ENCODE results near the gene LRGUK. TPM values are rescaled to one million over a fixed set of nuclear protein-coding genes. Genes with fewer than 3 reads are reported as not detected.

Gene LRGUK
- total and polyA plus RNA-seq, 2 of the 8 experiments (the other 6 are each of a cell fraction or from before 2014, with no cell fraction given), result 1.5 to 3.6 TPM

DNA sequence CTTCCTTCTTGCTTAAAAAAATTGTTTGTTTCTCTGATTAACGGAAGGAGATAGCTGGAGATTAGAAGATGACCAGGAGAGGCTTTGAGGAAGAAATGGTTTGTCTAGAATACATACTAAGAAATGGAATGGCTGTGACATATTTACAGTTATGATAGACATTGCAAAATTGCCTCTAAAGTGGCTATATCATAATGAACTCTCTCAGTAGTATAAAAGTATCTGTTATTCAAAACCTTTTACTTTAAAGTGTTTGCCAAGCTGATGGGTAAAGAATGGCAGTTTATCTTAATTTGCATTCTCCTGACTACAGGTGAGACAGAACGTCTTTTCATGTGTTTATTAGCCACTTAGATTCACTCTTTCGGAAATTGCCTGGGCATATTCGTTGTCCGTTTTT lies 28.7 kb downstream of the LRGUK start (continued):
- TF ChIP-seq POLR2A (IDR thresholded peaks at IDR 0.05; ENCODE audit: control extremely low read depth in 1 of 2, low read depth in 2 of 2, low read length in 2 of 2), result no peak
- TF ChIP-seq ZNF274 (IDR thresholded peaks at IDR 0.05; ENCODE audit: borderline replicate concordance, extremely low read depth, low read length), result no peak
- TF ChIP-seq HDAC2 (IDR thresholded peaks at IDR 0.05; ENCODE audit: borderline replicate concordance in 1 of 2, low read depth in 2 of 2, low read length in 2 of 2), result no peak
